ENCODE data around the gene TUSC2.

Gene TUSC2

GRCh38 chr3:50334339-50335075 is 6.5 kb upstream of the TUSC2 start:
- DNase-seq, result no peak

DNA sequence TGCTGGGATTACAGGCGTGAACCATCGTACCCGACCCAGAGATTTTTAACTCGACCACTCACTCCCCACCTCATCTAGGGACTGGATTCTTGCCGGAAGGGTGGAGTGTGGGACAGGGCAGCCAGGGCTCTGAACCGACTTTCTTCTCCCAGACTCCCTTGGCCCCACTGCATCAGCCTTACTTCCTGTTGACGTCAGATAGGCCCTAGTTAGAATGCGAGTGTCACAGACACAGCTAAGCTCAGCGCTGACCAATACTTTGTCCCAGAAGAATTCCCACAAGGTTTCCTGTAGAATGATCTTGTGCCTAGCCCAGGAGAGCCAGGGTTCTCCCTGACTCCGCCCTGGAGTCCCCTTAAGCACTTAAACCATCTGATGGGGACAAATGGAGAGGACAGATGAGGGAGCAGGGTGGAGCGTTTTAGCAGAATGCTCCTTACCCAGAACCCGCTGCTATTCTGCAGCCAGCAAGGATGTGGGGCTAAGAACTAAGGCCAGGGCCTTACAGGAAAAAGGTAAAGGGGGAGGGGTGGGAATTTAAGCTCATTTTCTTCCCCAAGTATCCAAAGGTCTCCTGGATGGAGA is 5.8 kb upstream of the TUSC2 start:
- no peak for DNase-seq

- DNase-seq, result no peak
These were observed 3.4 kb upstream of the TUSC2 start for GRCh38 chr3:50331364-50331907.

DNA sequence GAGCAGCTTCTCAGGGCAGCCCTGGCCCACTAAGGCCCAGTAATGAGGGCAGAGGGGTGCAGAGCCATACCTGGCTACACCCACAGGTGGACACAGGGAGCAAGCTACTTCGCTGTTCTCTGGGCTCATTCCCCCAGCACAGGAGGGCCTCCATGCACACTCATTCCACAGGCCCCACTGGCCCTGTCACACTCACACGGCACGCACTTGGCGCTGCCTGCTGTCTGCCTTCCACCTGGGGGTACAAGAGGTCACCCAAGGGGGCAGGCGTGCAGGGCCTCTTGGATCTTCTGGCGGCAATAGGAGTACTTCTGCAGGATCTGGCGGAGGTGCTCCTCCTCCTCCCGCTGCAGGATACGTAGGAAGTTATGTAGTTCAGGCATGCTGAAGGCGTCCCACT is 2.3 kb upstream of the TUSC2 start:
- DNase-seq, result no peak

GRCh38 chr3:50327129-50327528 is 894 bp downstream of the TUSC2 start:
- DNase-seq, result no peak

DNA sequence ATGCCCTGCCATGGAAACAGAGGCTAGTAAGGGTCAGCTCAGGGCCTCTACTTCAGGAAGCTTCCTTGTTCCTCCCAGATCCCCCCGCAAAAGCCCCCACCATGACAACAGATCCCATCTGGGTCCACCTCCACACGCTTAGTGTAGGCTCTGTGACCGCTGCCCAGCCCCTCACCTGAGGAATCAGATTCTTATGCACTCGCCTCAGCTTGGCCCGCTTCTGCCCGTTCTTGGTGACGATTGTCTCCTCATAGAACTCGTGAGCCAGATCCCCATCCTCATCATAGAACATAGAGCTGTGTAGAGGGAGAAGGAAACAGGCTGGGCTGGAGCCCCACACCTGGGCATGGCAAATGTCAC is 1.9 kb downstream of the TUSC2 start:
- DNase-seq, result no peak

DNA sequence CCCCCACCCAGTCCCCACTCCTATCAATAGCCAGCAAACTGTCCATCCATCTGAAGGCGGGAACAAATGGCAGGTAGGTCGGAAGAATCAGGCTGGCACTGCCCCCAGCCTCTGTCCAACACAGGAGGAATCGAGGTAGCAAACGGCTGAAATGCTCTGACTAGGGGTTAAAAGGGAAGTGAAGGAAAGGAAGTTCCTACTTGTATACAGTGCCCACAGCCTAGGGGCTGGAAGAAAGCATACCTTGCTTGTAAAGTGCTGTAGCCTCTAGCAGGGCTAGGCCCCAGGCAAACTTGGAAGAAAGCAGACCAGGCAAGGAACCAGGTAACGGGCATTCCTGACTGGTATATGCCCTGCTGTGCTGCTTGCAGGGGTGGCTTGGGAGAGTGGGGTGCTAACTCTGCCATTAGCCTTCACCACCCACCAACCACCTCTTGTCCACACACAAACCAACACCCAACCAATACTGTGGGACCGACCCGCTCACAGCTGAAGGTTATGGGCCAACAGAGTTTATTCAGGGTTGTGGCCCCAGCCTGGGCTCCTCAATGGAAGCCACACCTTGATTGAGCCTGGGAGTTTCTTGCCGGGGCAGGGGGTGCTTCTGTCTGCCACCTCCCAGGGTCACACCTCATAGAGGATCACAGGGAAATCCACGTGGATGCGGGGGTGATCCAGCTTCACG is 2.4 kb downstream of the TUSC2 start:
- no peak for DNase-seq

DNA sequence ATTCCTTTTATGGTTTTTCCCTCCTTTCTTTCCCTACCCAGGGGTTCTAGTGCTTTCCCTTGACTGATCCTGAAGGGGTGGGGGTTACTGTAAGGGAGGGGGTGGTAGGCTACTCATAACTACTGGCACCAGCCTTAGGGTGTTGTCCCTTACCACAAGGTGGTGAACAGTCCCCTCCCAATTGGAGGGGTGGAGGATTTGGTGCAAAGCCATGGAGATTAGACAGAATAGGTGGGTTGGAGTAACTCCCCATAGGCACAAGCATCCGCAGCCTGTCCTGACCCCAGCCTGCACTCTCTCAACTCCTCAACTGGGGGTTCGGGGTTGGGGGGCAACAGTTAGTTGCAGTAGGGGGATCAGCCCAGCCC is 2.9 kb downstream of the TUSC2 start:
- DNase-seq, result no peak

DNA sequence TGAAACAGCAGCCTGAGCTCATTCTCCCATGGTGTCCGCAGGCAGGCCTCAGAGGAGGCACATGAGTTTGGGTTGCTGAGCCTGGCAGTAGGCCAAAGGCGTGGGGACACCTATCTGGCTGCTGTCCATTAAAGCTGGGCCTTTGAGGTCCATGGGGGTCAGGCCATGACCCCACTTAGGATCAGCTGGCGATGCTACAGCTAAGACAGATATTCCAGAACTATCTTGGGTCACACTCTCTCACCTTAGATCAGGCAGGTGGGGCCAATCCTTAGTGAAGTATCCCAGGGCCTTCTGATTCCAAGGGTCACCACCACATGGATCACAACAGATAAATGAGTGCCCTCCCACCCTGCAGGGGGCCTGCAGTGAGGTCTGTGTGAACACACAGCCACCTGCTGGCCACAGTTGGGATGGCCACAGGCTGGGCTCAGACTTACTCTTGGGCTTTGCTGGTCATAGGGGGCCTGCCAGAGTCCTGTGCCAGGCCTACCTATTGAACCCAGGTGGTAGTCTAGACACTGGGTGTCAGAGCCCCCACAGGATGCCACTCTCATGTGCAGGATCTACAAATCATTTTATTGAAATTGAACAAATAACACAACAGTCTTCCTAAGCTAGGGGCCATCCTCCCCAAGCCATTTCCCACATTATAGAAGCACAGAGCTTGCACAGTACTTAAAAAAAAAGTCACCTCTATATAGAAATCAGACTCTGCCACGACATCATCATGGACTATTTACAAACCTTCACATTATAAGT is 3.5 kb downstream of the TUSC2 start:
- peak; percentile 71 for DNase-seq

DNA sequence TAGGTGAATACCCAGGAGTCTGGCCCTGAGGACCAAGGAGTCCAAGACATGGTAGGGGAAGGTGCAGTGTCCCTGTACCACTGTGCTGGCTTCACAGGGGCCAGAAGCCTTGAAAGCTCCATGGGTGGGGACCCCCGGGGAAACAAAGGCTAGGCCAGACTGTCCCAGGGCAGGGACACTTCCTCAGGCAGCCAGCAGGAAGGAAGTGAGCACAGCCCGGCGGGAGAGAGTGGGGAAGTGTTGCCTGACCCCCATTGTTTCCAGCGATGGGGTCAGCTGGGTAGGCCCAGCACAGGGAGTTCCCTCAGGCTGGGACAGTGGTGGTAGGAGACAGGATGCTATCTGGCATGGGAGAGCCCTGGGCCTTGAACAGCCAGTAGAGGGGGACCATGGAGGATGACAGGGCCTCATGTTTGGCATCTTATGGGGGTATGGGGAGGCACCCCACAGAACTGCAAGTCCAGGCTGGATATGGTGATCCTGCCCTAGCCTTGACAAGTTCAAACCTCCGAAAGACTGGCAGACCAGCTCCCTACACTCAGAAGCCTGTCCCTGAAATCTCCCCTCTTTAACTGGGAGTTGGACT is 4.3 kb downstream of the TUSC2 start:
- peak; percentile 12 for DNase-seq

DNA sequence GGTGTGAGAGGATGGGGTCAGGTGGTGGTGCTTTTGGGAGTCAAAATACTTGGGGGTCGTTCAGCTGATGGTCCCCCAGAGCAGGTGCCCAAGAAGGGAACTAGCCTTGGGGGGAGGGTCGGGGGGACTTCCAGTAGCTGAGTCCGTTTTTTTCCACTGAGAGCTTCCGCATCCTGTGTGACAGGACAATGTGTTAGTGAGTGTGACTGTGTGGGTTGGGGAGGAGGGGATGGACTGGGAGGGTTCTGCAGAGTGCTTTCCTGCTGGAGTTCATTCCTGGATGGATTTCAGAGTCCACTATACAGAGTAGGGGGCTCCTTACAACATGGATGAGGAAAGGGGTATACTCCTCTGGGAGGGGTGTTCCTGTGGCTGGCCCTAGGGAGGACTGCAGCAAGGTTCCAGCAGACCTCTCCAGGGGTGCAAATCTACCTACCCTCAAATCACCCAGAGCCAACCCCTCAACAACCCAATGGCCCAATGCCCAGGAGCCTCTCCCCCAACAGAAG is 4.9 kb downstream of the TUSC2 start:
- DNase-seq, result peak; percentile 40

DNA sequence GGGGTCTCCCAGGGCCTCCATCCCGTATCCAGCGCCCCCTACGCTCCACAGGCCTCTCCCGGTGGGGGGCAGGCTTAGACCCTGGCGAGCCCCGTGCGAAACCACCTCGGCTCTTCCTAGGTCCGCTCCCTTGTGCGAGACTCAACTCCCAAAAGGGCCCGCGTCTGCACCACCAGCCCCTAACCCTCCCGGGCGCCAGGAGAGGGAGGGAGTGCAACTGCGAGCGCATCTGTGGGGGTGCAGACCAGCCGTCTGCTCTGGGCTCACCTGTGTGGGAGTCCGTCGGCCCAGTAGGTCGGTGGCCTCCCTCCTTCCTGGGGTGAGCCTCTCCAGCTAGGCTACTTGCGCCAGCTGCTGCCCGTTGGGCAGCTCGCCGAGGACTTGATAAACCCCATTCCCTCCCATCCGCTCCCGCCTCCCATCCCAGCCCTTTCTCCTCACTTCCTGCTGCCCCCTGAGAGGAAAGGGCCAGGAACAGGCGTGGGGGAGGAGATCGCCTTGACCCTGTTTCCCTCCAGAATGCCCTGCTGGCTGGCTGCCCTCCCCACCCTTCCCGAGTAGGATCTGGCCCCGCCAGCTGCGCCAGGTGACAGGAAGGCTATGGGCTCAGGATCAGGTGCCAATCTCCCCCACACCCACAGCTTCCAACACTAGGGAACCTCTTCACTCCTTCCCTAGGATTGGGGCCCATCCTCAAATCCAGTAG is 5.5 kb downstream of the TUSC2 start, which contains the start of gene HYAL2:
TSS of gene HYAL2 (minus strand) at position 360 of the 706 bp plus-strand sequence. CDS start 2,256 bp downstream, outside the sequence.
- no peak for DNase-seq

DNA sequence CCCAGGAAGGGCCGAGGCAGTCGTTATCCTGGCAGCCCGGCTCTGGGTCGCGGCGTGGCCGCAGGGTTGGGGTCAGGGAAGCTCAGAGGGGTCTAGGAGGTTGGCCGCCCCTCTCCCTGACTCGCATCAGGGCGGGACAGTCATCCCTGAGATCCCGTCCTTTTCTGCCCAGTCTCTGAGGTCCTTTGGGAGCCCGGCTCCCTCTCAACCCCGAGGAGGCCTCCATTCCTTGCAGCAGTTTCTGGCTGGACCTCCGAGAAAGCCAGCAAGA is 6.0 kb downstream of the TUSC2 start:
- no peak for DNase-seq

GRCh38 chr3:50321336-50322114 is 6.5 kb downstream of the TUSC2 start:
- peak; percentile 87 for DNase-seq

GRCh38 chr3:50320853-50321335 is 7.1 kb downstream of the TUSC2 start:
- peak; percentile 60 for DNase-seq

DNA sequence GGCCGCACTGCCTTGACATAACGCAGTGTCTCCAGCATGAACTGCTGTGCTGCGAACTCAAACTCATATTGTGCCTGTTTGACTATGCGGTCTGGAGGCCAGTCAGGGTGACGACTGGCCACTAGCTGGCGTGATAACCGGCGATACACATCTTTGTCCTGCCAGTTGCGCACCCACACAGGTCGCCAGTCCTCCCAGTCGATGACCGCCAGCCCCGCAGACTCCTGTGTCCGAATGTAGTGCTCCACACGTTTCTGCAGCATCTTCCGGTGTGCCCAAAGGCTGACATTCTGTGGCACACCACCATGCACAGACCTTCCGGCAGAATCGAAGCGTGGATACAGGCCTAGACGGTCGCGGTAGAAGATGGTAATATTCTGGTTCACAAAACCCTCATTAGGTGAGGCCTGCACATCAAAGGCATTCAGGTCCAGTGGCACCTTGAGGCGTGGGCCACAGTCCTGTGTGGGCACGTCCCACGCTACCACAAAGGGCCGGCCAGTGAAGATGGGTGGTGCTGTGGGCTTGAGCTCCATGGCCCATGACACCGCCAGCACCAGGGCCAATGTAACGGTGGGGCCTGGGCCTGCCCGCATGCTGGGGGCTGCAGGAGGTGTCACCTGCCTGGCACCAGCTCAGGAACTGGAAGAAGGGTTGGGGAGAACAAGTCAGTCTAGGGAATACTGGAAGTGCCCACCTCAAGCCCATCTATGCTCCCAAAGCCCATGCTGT is 8.0 kb downstream of the TUSC2 start:
- no peak for DNase-seq

- DNase-seq, result no peak
These were observed 8.7 kb downstream of the TUSC2 start for GRCh38 chr3:50319181-50319893.

DNA sequence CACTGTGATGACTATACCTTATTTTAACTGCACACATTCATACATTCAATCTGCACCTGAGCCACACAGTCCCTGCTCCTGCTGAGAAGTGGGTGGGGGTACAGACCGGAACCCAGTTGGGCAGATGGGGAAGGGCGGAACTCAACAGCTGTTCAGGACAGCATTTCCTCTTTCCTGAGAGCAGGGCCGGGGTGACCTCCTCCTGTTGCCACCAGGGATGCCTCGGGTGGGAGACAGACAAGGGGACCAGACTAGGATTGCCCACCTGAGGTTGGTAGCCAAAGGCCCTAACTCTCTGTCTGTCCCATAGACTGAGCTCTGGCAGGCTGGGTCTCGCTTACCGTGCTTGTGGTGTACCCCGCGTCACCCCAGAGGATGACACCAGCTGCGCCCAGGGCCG is 9.4 kb downstream of the TUSC2 start:
- peak; percentile 26 for DNase-seq

DNA sequence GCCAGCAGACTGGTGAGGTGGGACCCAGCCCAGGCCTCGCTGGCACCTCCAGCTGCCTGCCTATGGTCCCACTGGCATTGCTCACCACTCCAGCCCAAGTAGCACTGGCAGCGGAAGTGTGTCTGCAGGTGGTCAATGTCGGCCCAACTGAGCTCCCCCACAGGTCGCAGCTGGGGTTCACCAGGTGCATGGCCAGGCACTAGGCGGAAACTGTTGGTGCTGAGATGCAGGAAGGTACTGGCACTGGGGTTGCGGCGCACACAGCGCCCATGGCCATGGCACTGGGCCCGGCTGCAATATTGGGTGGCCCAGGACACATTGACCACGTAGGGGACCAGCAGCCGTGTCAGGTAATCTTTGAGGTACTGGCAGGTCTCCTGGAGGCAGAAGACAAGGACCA is 9.9 kb downstream of the TUSC2 start:
- no peak for DNase-seq

- no peak for DNase-seq
These were observed 10.7 kb downstream of the TUSC2 start for GRCh38 chr3:50317300-50317699.
